A673 (cell line): ENCODE results near the gene GMPPB. TPM values are rescaled to one million over a fixed set of nuclear protein-coding genes. Genes with fewer than 3 reads are reported as not detected.

ENCODE experiments used
- Bru-seq: library from RNA; stranded (reverse); fragments of 400-500 nt; gene quantifications from one replicate; lab custom pipeline; 2021; lab: Mats Ljungman, UMichigan
- BruChase-seq, 2 experiments: library from RNA; stranded (reverse); fragments of 400-500 nt; gene quantifications; one replicate each; lab custom pipeline; 2021; lab: Mats Ljungman, UMichigan
- BruUV-seq: library from RNA; stranded (reverse); fragments of 400-500 nt; replicated peaks from 2 replicates; lab custom pipeline; 2021; lab: Mats Ljungman, UMichigan
- CTCF ChIA-PET: fragments of 300-600 bp; sonication (Branson Sonifier 250); formaldehyde crosslinking; loops from one replicate; lab custom pipeline; 2022; ENCODE audit warnings: antibody characterized with exemption; lab: Charles Lee
- POLR2A ChIA-PET: fragments of 300-600 bp; sonication (Branson Sonifier 250); formaldehyde crosslinking; loops from one replicate; lab custom pipeline; 2022; ENCODE audit warnings: antibody characterized with exemption; ENCODE audit not compliant: low non-redundant PET; lab: Charles Lee
- DNase-seq: peaks from one replicate; pipeline ENCODE4 v3.0.0-alpha.2; 2015; ENCODE audit warnings: low spot score
- H3K27ac ChIP-seq: fragments of 200-600 bp; sonication (generic); 2 replicates; pipeline ENCODE4 v1.5.1; 2016; ENCODE audit warnings: mixed run types, low read depth, mild to moderate bottlenecking, mixed read lengths, antibody characterized with exemption, low read length; ENCODE audit not compliant: poor library complexity, severe bottlenecking
- H3K27me3 ChIP-seq: fragments of 200-600 bp; sonication (generic); replicated peaks from 2 replicates; pipeline ENCODE4 v1.6.1; 2017; ENCODE audit warnings: mixed run types, low read depth, mild to moderate bottlenecking, mixed read lengths, antibody characterized with exemption, low read length; ENCODE audit not compliant: insufficient read depth, poor library complexity
- H3K36me3 ChIP-seq: fragments of 200-600 bp; sonication (generic); 2 replicates; pipeline ENCODE4 v1.6.1; 2016; ENCODE audit warnings: mixed run types, mild to moderate bottlenecking, mixed read lengths, antibody characterized with exemption, low read length; ENCODE audit not compliant: insufficient read depth, poor library complexity, severe bottlenecking
- H3K4me1 ChIP-seq: fragments of 200-600 bp; sonication (generic); 2 replicates; pipeline ENCODE4 v1.6.1; 2017; ENCODE audit warnings: mixed run types, mild to moderate bottlenecking, mixed read lengths, antibody characterized with exemption, low read length; ENCODE audit not compliant: insufficient read depth, poor library complexity, severe bottlenecking
- H3K4me3 ChIP-seq: fragments of 200-600 bp; sonication (generic); 2 replicates; pipeline ENCODE4 v1.5.1; 2016; ENCODE audit warnings: low read depth, mixed run types, mild to moderate bottlenecking, mixed read lengths, low read length; ENCODE audit not compliant: poor library complexity, severe bottlenecking
- H3K9me3 ChIP-seq: fragments of 200-600 bp; sonication (generic); 2 replicates; pipeline ENCODE4 v1.6.1; 2016; ENCODE audit warnings: mixed run types, low read depth, mild to moderate bottlenecking, mixed read lengths, antibody characterized with exemption, low read length; ENCODE audit not compliant: poor library complexity, severe bottlenecking
- CTCF ChIP-seq: fragments of 300-800, 200-600 bp; sonication (generic); conservative IDR thresholded peaks from 2 replicates; pipeline ENCODE4 v1.5.1; 2017; ENCODE audit warnings: low read depth, mild to moderate bottlenecking, antibody characterized with exemption, low read length, moderate library complexity, mixed read lengths
- EZH2 ChIP-seq: fragments of 200-600 bp; sonication (generic); IDR thresholded peaks from 2 replicates; pipeline ENCODE4 v1.6.1; 2017; ENCODE audit warnings: borderline replicate concordance, low read depth, mild to moderate bottlenecking, mixed read lengths, antibody characterized with exemption, low read length; ENCODE audit not compliant: poor library complexity, severe bottlenecking
- intact Hi-C: fragments of 100-400 bp; cut with micrococcal nuclease; formaldehyde crosslinking; loops from one replicate; pipeline ENCODE4 v1.10.0; 2022; ENCODE audit not compliant: unreplicated experiment
- long read RNA-seq: library from polyadenylated mRNA; stranded (forward); transcript quantifications from one replicate; pipeline ENCODE4 v2.0.0, GENCODE V29; 2022
- total RNA-seq: library from RNA; stranded (reverse); gene quantifications from 2 replicates; pipeline ENCODE4 v1.2.3, GENCODE V29; 2021

Gene GMPPB
- total RNA-seq (15.2 and 16.6 TPM in 2 replicates), Bru-seq, nascent RNA (percentile 58 among the genes with signal in this experiment), BruChase-seq, experiment 1, labeled RNA remaining after a 2-hour chase (percentile 68 among the genes with signal in this experiment), BruChase-seq, experiment 2, labeled RNA remaining after a 6-hour chase (percentile 76 among the genes with signal in this experiment)
- long read RNA-seq, transcript GMPPB-202 (9 exons, 1,582 nt), result major isoform, 45 of 56 reads
- long read RNA-seq, partial matches to known transcripts, result 1 of 56 reads
- long read RNA-seq, other reads (novel, unspliced or antisense), result 10 of 56 reads

GRCh38 chr3:49723628-49724551 is at the start of gene GMPPB:
Gene GMPPB, minus strand, starts transcription at chr3:49723951. Its CDS starts 225 bp downstream, at chr3:49723726.
- Histone ChIP-seq H3K4me3 (peak within 1 kb of the TSS; percentile 83), H3K36me3 (peaks cover 5% of the 10 kb centered on the region), H3K27me3 (no peaks in the 10 kb centered on the region), H3K4me1 (no peaks in the 10 kb centered on the region), H3K9me3 (no peaks in the 10 kb centered on the region), H3K27ac (peak within 1 kb of the TSS; percentile 85)
- intact Hi-C loops, result loop anchor here (10.0 kb wide), 1 partner anchor 121 kb away; no protein-coding TSS in a partner anchor
- POLR2A ChIA-PET, result no interaction called here
- CTCF ChIA-PET, result interaction anchor here (1.0 kb wide), 1 partner anchor 184 kb away, joined by 3 read pairs; no protein-coding TSS in a partner anchor
- no TSS peak for BruUV-seq
- peak; percentile 88 for DNase-seq
- TF ChIP-seq EZH2 (no peak), CTCF (no peak)

GRCh38 chr3:49772703-49773102 is 49.0 kb upstream of the GMPPB start:
- no peak for DNase-seq
- H3K4me1 ChIP-seq, result no peaks in the 10 kb centered on the region
- no peaks in the 10 kb centered on the region for H3K9me3 ChIP-seq
- H3K36me3 ChIP-seq, result no peaks in the 10 kb centered on the region
- H3K27me3 ChIP-seq, result no peaks in the 10 kb centered on the region
- H3K4me3 ChIP-seq, result no peak overlapping the region
- no TSS peak for BruUV-seq
- TF ChIP-seq EZH2 (no peak), CTCF (no peak)
- intact Hi-C loops, result no loop called here
- no peak overlapping the region for H3K27ac ChIP-seq
- CTCF ChIA-PET, result no interaction called here
- POLR2A ChIA-PET, result no interaction called here

GRCh38 chr3:49771340-49771938 is 47.7 kb upstream of the GMPPB start:
- TF ChIP-seq EZH2 (no peak), CTCF (no peak)
- H3K4me1 ChIP-seq, result no peaks in the 10 kb centered on the region
- H3K27me3 ChIP-seq, result no peaks in the 10 kb centered on the region
- no peak overlapping the region for H3K27ac ChIP-seq
- no peak overlapping the region for H3K4me3 ChIP-seq
- CTCF ChIA-PET, result no interaction called here
- no TSS peak for BruUV-seq
- H3K36me3 ChIP-seq, result no peaks in the 10 kb centered on the region
- H3K9me3 ChIP-seq, result no peaks in the 10 kb centered on the region
- no peak for DNase-seq
- intact Hi-C loops, result no loop called here
- POLR2A ChIA-PET, result no interaction called here
